Measurements from ENCODE around the gene SNX22. TPM values are rescaled to one million over a fixed set of nuclear protein-coding genes. Genes with fewer than 3 reads are reported as not detected.

Gene SNX22
- total and polyA plus RNA-seq, 2 experiments from 2014 or later = 2.0 to 2.1 TPM

DNA sequence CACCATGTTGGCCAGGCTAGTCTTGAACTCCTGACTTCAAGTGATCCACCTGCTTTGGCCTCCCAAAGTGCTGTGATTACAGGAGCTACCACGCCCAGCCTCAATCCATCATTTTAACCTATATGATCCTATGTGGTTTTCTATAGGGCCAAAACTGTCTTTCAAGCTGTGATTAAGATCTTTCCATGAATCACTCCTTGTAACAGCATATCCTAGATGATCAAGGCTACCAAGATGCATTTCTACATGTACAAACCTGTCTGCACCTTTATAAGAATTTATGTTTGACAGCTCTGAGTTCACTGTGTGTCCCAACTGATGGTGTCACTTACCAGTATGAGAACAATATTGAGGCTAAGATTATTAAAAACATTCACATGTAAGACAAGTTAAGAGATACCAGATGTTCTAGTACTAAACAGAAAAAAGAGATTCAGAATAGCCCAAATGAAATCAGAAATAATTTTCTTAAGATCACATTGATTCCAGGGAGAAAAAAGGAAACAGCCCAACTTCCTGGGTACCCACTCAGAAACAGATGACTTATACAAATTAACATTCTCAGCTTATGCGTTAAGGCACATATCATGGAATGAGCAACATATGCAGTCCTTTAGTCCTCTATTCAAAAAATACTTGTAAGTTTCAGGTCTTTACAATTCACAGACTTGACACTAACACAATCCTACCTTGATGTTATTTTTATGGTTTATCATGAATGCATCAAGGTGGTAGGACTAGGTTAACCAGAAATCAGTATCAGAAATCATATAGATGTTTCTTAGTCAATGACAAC, 36.1 kb downstream of the SNX22 start:
- Histone ChIP-seq H3K4me3 (no peak overlapping the region), H3K36me3 (peaks cover 5% of the 10 kb centered on the region), H3K27ac (no peak overlapping the region), H3K9me3 (ENCODE audit: low read depth) (no peaks in the 10 kb centered on the region), H3K27me3 (no peaks in the 10 kb centered on the region), H3K4me1 (ENCODE audit: low read depth) (no peaks in the 10 kb centered on the region)
- TF ChIP-seq, protein P1, sequence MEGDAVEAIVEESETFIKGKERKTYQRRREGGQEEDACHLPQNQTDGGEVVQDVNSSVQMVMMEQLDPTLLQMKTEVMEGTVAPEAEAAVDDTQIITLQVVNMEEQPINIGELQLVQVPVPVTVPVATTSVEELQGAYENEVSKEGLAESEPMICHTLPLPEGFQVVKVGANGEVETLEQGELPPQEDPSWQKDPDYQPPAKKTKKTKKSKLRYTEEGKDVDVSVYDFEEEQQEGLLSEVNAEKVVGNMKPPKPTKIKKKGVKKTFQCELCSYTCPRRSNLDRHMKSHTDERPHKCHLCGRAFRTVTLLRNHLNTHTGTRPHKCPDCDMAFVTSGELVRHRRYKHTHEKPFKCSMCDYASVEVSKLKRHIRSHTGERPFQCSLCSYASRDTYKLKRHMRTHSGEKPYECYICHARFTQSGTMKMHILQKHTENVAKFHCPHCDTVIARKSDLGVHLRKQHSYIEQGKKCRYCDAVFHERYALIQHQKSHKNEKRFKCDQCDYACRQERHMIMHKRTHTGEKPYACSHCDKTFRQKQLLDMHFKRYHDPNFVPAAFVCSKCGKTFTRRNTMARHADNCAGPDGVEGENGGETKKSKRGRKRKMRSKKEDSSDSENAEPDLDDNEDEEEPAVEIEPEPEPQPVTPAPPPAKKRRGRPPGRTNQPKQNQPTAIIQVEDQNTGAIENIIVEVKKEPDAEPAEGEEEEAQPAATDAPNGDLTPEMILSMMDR (IDR thresholded peaks at IDR 0.05; ENCODE audit: low read depth, low read length) = no peak
- no peak for DNase-seq (ENCODE audit: low read depth in 1 of 2, low spot score in 1 of 2)

GRCh38 chr15:64191971-64192830, 40.7 kb downstream of the SNX22 start:
- no peak overlapping the region for H3K27ac ChIP-seq
- no peak overlapping the region for H3K4me3 ChIP-seq
- no peaks in the 10 kb centered on the region for H3K9me3 ChIP-seq (ENCODE audit: low read depth)
- no peak for DNase-seq (ENCODE audit: low read depth in 1 of 2, low spot score in 1 of 2)
- TF ChIP-seq, protein P1 (IDR thresholded peaks at IDR 0.05; ENCODE audit: low read depth, low read length) = no peak
- no peaks in the 10 kb centered on the region for H3K27me3 ChIP-seq
- H3K4me1 ChIP-seq (ENCODE audit: low read depth) = no peaks in the 10 kb centered on the region
- no peaks in the 10 kb centered on the region for H3K36me3 ChIP-seq

GRCh38 chr15:64193971-64194370, 42.4 kb downstream of the SNX22 start:
- Histone ChIP-seq H3K36me3 (no peaks in the 10 kb centered on the region), H3K27ac (no peak overlapping the region), H3K4me3 (no peak overlapping the region), H3K9me3 (ENCODE audit: low read depth) (no peaks in the 10 kb centered on the region), H3K27me3 (no peaks in the 10 kb centered on the region), H3K4me1 (ENCODE audit: low read depth) (no peaks in the 10 kb centered on the region)
- peak in 1 of 2 donors; percentile 30 for DNase-seq (ENCODE audit: low read depth in 1 of 2, low spot score in 1 of 2)
- TF ChIP-seq, protein P1 (IDR thresholded peaks at IDR 0.05; ENCODE audit: low read depth, low read length) = no peak

- Histone ChIP-seq H3K27me3 (no peaks in the 10 kb centered on the region), H3K9me3 (ENCODE audit: low read depth) (no peaks in the 10 kb centered on the region), H3K27ac (no peak overlapping the region), H3K36me3 (peaks cover 7% of the 10 kb centered on the region), H3K4me1 (ENCODE audit: low read depth) (no peaks in the 10 kb centered on the region), H3K4me3 (no peak overlapping the region)
- TF ChIP-seq, protein P1 (IDR thresholded peaks at IDR 0.05; ENCODE audit: low read depth, low read length) = no peak
- peak in 1 of 2 donors; percentile 75 for DNase-seq (ENCODE audit: low read depth in 1 of 2, low spot score in 1 of 2)
These were observed 45.9 kb downstream of the SNX22 start for GRCh38 chr15:64197425-64197824.

GRCh38 chr15:64205202-64205601, 53.7 kb downstream of the SNX22 start:
- no peak overlapping the region for H3K27ac ChIP-seq
- peaks cover 13% of the 10 kb centered on the region for H3K36me3 ChIP-seq
- H3K4me3 ChIP-seq = no peak overlapping the region
- TF ChIP-seq, protein P1 (IDR thresholded peaks at IDR 0.05; ENCODE audit: low read depth, low read length) = no peak
- H3K4me1 ChIP-seq (ENCODE audit: low read depth) = no peaks in the 10 kb centered on the region
- no peaks in the 10 kb centered on the region for H3K9me3 ChIP-seq (ENCODE audit: low read depth)
- DNase-seq (ENCODE audit: low read depth in 1 of 2, low spot score in 1 of 2) = no peak
- H3K27me3 ChIP-seq = no peaks in the 10 kb centered on the region

Other genes with a start within 250 kb of the SNX22 start
- gene DAPK2, start 105.2 kb upstream of the SNX22 start, total RNA-seq = 0.70 and 1.4 TPM in 2 replicates
- gene DAPK2, start 105.2 kb upstream of the SNX22 start, polyA plus RNA-seq = 0.51 TPM in 1 of 2 replicates, not detected in the other
- 115 and 126 TPM in 2 replicates for gene CIAO2A, start 57.9 kb upstream of the SNX22 start, total RNA-seq
- 181 and 187 TPM in 2 replicates for gene CIAO2A, start 57.9 kb upstream of the SNX22 start, polyA plus RNA-seq
- gene SNX1, start 55.7 kb upstream of the SNX22 start, total RNA-seq = 35.7 and 36.5 TPM in 2 replicates
- gene SNX1, start 55.7 kb upstream of the SNX22 start, polyA plus RNA-seq = 36.9 and 37.0 TPM in 2 replicates
- 382 and 714 TPM in 2 replicates for gene PPIB, start 11.3 kb downstream of the SNX22 start, total RNA-seq
- 550 and 1,055 TPM in 2 replicates for gene PPIB, start 11.3 kb downstream of the SNX22 start, polyA plus RNA-seq
- 13.7 and 18.0 TPM in 2 replicates for gene CSNK1G1, start 204.4 kb downstream of the SNX22 start, total RNA-seq
- gene CSNK1G1, start 204.4 kb downstream of the SNX22 start, polyA plus RNA-seq = 8.7 and 9.8 TPM in 2 replicates
- gene PCLAF, start 229.7 kb downstream of the SNX22 start, total RNA-seq = 4.7 and 7.5 TPM in 2 replicates
- 59.9 and 73.5 TPM in 2 replicates for gene PCLAF, start 229.7 kb downstream of the SNX22 start, polyA plus RNA-seq
- gene TRIP4, start 236.1 kb downstream of the SNX22 start, total RNA-seq = 7.8 and 14.3 TPM in 2 replicates
- 35.3 TPM in 2 replicates for gene TRIP4, start 236.1 kb downstream of the SNX22 start, polyA plus RNA-seq